GM21360 (cell line): ENCODE results near the gene RELN.
"Not testable (repeated sequence)": the region's sequence is repeated elsewhere in the genome, so short reads cannot be mapped to it uniquely, and the experiment has no call there.

Experiments
- ATAC-seq: cut with Tn5 transposase; IDR thresholded peaks from one replicate; pipeline ENCODE4 v1.9.1; 2021; ENCODE audit warnings: mild to moderate bottlenecking, moderate library complexity; ENCODE audit not compliant: unreplicated experiment

Gene RELN

GRCh38 chr7:103989200-103989784 is at the start of gene RELN:
Gene RELN, minus strand, starts transcription at chr7:103989658. Its CDS starts 302 bp downstream, at chr7:103989356.
- no peak for ATAC-seq

DNA sequence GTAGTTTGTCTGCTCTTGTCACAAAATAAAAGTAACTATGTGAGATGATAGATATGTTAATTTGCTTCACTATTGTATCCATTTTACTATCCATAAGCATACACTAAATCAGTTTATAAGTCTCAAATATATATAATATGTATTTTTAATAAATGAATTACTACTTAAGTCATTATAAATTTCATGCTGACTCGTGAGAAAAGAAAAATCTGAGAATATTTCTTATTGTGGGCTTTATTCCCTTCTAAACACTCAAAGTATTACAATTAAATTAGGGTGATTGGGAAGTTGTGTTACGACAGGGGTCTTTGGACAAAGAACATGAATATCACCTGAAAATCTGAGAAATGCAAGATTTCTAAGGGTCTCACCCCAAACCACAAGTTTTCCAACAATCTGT is 48.7 kb upstream of the RELN start:
- no peak for ATAC-seq

DNA sequence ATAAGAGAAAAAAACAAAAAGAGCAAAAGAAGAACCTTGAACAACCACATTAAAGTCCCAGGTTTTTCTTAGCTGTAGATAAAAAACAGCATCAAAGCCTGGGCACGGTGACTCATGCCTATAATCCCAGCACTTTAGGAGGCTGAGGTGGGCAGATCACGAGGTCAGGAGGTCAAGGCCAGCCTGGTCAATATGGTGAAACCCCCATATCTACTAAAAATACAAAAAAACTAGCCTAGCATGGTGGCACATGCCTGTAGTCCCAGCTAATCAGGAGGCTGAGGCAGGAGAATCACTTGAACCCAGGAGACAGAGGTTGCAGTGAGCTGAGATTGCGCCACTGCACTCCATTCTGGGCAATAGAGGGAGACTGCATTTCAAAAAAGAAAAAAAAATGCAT is 47.4 kb upstream of the RELN start:
- not testable (repeated sequence) for ATAC-seq

- no peak for ATAC-seq
Measured at GRCh38 chr7:104035351-104035750, 45.9 kb upstream of the RELN start.

- ATAC-seq: no peak
Measured at GRCh38 chr7:104034679-104035078, 45.2 kb upstream of the RELN start.

- ATAC-seq: no peak
Measured at GRCh38 chr7:104033837-104034236, 44.4 kb upstream of the RELN start.

DNA sequence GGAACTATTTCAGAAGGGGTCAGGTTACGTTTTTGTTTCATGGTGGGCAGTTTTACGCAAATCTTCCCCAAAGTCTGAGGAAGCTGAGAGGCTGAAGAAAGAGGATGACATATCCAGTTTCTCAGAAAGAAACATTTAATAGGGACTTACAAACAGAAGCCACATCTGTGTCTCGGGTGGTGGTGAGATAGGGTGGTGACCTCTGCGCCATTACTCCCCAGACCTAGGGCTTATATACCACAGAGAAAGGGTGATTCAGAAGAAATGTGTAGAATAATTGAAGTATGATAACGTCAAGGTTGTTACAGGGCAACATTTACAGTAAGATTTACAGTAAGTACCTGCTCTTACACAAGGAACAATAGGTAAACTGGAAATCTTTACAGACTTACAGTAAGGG is 43.0 kb upstream of the RELN start:
- no peak for ATAC-seq

- ATAC-seq: no peak
Measured at GRCh38 chr7:104029765-104030164, 40.3 kb upstream of the RELN start.

- no peak for ATAC-seq
Measured at GRCh38 chr7:104024632-104025031, 35.2 kb upstream of the RELN start.

GRCh38 chr7:104023100-104023499 is 33.6 kb upstream of the RELN start:
- no peak for ATAC-seq

DNA sequence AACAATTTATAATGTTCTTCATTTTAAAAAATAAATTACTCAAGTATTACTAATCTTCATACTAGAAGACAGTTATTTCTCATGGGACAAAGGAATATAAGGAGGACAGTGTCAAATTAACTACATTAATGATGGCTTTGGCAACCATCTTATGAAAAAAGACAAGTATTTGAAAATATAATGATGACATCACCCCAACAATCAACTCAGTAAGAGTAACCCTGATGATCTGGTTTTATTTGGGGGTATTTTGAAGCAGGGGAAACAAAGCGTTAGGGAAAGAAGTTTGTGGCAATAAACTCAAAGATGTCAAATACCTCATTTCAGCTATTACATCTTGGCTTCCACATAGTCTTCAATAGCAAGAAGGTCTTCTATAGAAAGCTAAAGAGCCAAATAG is 29.0 kb upstream of the RELN start:
- ATAC-seq: no peak

DNA sequence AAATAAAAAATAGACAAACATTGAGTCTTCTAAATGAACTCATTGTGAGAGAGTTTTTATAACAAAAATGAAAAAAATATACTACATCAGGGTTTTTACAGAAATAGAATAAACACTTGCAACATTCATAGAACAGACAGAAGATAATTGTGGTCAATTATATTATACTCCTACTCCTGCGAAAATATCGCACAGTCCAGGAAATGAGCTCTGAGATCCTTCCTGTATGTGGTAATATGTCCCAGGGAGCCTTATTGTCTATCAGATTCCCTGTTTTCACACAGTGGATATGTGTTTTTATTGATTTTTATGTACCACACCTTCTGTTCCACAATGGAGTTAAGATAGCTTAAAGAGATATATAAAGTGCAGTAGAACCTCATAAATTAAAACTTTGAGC is 27.5 kb upstream of the RELN start:
- ATAC-seq: no peak

GRCh38 chr7:104012835-104013234 is 23.4 kb upstream of the RELN start:
- ATAC-seq: no peak

DNA sequence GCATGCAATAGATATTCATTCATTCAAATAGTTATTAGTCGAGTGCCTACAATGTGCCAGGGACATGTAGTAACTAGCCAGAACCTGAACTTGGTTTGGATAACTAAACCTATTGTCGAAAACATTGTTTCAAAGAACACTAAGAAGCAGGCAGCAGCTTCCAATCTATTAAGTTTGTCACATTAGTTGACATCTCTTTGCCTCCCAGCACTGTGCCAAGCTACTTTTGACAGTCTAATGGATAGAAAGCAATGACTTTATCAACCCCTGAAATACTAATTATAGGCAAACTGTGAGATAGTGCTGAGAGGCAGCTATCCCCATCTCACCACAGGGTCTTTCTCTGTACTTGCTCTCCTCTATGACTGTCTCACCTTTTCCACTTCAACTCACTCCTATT is 22.4 kb upstream of the RELN start:
- no peak for ATAC-seq

DNA sequence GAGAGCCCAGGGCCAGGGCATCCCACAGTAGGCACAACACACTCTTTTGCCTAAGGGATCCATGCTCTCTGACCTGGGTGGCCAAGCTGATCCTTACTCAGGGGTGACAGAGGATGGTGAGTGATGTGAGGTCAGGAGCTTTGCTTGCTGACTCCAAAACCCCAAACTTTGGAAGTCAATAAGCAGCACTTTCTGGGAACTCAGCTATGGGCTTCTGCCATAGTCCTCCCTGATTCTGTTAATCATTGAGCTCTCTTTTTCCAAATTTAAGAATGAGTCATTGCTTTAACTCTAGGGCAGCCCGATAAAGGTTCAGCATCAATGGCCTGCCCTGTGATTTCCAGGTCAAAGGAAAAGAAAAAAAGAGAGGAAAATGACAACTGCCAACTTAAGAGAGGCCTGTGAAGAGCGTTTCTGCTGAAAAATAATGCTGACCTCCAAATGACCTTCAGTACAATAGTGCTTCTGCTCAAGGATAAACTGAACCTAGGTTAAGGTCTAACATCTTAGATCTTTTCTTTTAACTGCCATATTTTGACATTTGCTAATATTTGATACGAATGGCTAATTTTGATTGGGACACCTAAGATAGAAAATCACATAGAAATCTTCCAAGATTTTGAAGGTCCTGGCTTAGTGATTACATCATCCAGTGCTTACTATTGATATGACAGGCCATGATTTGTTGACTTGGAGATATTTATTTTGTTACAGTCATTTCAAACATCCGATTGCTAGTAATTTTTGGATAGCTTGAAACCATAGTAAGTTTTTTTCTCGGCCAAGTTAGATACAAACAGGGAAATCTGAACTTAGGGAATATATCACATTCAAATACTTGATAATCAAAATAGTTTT is 20.8 kb upstream of the RELN start:
- no peak for ATAC-seq

DNA sequence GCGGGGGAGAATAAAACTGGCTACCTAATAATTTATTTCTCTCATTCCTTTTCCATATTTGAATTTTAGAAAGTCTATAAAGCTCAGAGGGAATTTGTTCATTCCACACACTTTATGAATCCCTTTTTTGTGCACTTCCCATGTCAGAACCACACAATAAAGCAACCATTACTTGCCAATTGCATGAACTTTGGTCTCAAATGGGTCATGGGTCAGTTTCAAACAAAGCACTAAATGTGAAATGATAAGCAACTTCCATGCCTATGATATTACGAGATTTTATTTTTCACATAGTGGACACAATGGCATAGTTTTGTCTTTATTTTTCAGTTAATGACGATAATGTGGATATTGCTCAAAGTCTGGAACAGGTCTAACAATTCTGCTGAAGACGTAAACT is 18.6 kb upstream of the RELN start:
- ATAC-seq: no peak

DNA sequence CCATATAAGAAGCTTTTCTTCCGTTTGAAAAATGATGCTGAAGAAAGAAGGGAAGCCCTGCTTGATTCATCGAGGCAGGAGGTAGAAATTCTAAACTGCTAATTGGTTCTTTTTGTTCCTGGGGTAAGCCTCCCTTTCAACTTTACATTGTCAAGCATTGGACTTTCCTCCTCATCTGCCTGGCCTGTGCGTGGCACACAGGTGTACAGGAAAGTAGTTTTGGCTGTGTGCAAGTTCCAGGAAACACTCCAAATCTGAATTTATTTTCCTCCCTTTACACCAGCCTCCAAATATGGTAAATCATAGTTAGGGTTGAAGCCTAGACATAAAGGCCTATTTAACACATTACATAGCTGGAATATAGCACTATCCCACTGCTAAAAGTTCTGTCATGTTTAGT is 18.2 kb upstream of the RELN start:
- ATAC-seq: no peak

DNA sequence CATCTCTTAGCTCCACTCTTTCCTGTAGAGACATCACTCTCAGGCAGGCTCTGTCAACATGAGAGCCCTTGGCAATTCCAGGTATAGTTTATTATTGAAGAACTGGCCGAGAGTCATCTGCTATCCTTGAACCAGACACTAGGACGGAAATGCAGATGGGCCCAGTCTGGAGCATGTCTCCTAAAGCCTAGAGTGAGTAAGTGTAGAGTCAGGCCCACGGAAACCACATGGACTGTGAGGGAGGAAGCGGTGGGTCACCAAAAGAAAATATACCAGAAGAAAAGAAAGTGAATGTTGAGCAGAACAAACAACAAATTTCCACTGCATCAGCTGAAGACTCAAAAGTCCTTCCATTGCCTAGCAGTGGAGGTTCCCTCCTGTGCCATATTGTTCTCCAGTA is 15.7 kb upstream of the RELN start:
- no peak for ATAC-seq

GRCh38 chr7:103996639-103997038 is 7.2 kb upstream of the RELN start:
- no peak for ATAC-seq

- ATAC-seq: no peak
Measured at GRCh38 chr7:103996017-103996551, 6.6 kb upstream of the RELN start.

GRCh38 chr7:103995554-103995953 is 6.1 kb upstream of the RELN start:
- no peak for ATAC-seq

GRCh38 chr7:103993551-103993950 is 4.1 kb upstream of the RELN start:
- no peak for ATAC-seq
